Neural cell (in vitro differentiated cells): ENCODE measurements around the gene KCNA10. TPM values are rescaled to one million over a fixed set of nuclear protein-coding genes. Genes with fewer than 3 reads are reported as not detected.

Experiments used
- H2AFZ ChIP-seq: fragments of 200-600, 300-800 bp; sonication (generic), shearing (Covaris generic); 2 replicates; pipeline ENCODE4 v1.6.0; 2014; ENCODE audit warnings: low read depth, mild to moderate bottlenecking, antibody characterized with exemption, low read length, moderate library complexity
- H3F3A ChIP-seq: fragments of 200-600 bp; shearing (Covaris generic); 2 replicates; pipeline ENCODE4 v1.6.1; 2016; ENCODE audit warnings: mild to moderate bottlenecking, moderate library complexity, mixed read lengths, antibody characterized with exemption, low read length; ENCODE audit not compliant: insufficient read depth, poor library complexity, severe bottlenecking
- H3K27ac ChIP-seq: fragments of 200-600, 300-800 bp; sonication (generic), shearing (Covaris generic); 2 replicates; pipeline ENCODE4 v1.5.1; 2014; ENCODE audit warnings: mild to moderate bottlenecking, low read length, moderate library complexity
- H3K27me3 ChIP-seq: fragments of 300-800, 200-600 bp; sonication (generic), shearing (Covaris generic); 2 replicates; pipeline ENCODE4 v1.6.0; 2014; ENCODE audit warnings: mild to moderate bottlenecking, low read depth, low read length, moderate library complexity; ENCODE audit not compliant: insufficient read depth
- H3K36me3 ChIP-seq: fragments of 300-800, 200-600 bp; sonication (generic), shearing (Covaris generic); 2 replicates; pipeline ENCODE4 v1.5.1; 2014; ENCODE audit warnings: mild to moderate bottlenecking, antibody characterized with exemption, low read length, moderate library complexity; ENCODE audit not compliant: insufficient read depth
- H3K4me2 ChIP-seq: fragments of 300-800, 200-600 bp; sonication (generic), shearing (Covaris generic); 2 replicates; pipeline ENCODE4 v1.6.0; 2014; ENCODE audit warnings: mild to moderate bottlenecking, low read length
- H3K4me3 ChIP-seq: fragments of 300-800, 200-600 bp; sonication (generic), shearing (Covaris generic); 2 replicates; pipeline ENCODE4 v1.5.1; 2014; ENCODE audit warnings: mild to moderate bottlenecking, low read length, moderate library complexity
- H3K79me2 ChIP-seq: fragments of 200-600 bp; shearing (Covaris generic); replicated peaks from 2 replicates; pipeline ENCODE4 v1.6.0; 2014; ENCODE audit warnings: mild to moderate bottlenecking, low read length, moderate library complexity; ENCODE audit not compliant: insufficient read depth
- H3K9ac ChIP-seq: fragments of 300-800, 200-600 bp; sonication (generic), shearing (Covaris generic); 2 replicates; pipeline ENCODE4 v1.6.1; 2016; ENCODE audit warnings: mild to moderate bottlenecking, low read length, mixed read lengths
- H3K9me2 ChIP-seq: fragments of 200-600 bp; shearing (Covaris generic); 2 replicates; pipeline ENCODE4 v1.6.1; 2016; ENCODE audit warnings: mild to moderate bottlenecking, low read length, mixed read lengths; ENCODE audit not compliant: insufficient read depth
- H3K9me3 ChIP-seq: fragments of 200-600, 300-800 bp; sonication (generic), shearing (Covaris generic); 2 replicates; pipeline ENCODE4 v1.6.1; 2016; ENCODE audit warnings: mild to moderate bottlenecking, mixed run types, low read length, moderate library complexity, mixed read lengths
- H4K20me1 ChIP-seq: fragments of 200-600 bp; shearing (Covaris generic); 2 replicates; pipeline ENCODE4 v1.6.1; 2016; ENCODE audit warnings: mild to moderate bottlenecking, mixed run types; ENCODE audit not compliant: insufficient read depth
- EP300 ChIP-seq: fragments of 450-650 bp; conservative IDR thresholded peaks from 2 replicates; pipeline ENCODE4 v1.6.1; 2014; ENCODE audit warnings: antibody characterized with exemption, mild to moderate bottlenecking, moderate library complexity; ENCODE audit not compliant: poor library complexity, severe bottlenecking
- EZH2 ChIP-seq: fragments of 200-600, 300-800 bp; shearing (Covaris generic), sonication (generic); IDR thresholded peaks from 2 replicates; pipeline ENCODE4 v1.6.1; 2014; ENCODE audit warnings: antibody characterized with exemption, low read length, borderline replicate concordance, mild to moderate bottlenecking; ENCODE audit not compliant: insufficient read depth, poor library complexity, severe bottlenecking
- MXI1 ChIP-seq: fragments of 450-650 bp; conservative IDR thresholded peaks from 2 replicates; pipeline ENCODE4 v1.6.1; 2014; ENCODE audit warnings: antibody characterized with exemption, mild to moderate bottlenecking; ENCODE audit not compliant: poor library complexity, severe bottlenecking
- POLR2AphosphoS5 ChIP-seq: IDR thresholded peaks from 2 replicates; pipeline ENCODE4 v1.6.1; 2012
- RAD21 ChIP-seq: fragments of 450-650 bp; conservative IDR thresholded peaks from 2 replicates; pipeline ENCODE4 v1.6.1; 2014; ENCODE audit warnings: antibody characterized with exemption, mild to moderate bottlenecking, moderate library complexity
- SMC3 ChIP-seq: fragments of 450-650 bp; conservative IDR thresholded peaks from 2 replicates; pipeline ENCODE4 v1.6.1; 2014; ENCODE audit warnings: antibody characterized with exemption, mild to moderate bottlenecking, moderate library complexity; ENCODE audit not compliant: poor library complexity
- TAF1 ChIP-seq: IDR thresholded peaks from 2 replicates; pipeline ENCODE4 v1.6.1; 2012; ENCODE audit warnings: low read depth
- polyA plus RNA-seq: library from polyadenylated mRNA; depleted of rRNA; stranded (reverse); fragments of >200 nt; gene quantifications from 2 replicates; pipeline ENCODE4 v1.2.3, GENCODE V29; 2014
- TF ChIP-seq, protein P1 (sequence below): IDR thresholded peaks from 2 replicates; pipeline ENCODE4 v1.6.1; 2012; ENCODE audit warnings: borderline replicate concordance
- TF ChIP-seq, protein P2 (sequence below): fragments of 450-650 bp; IDR thresholded peaks from 2 replicates; pipeline ENCODE4 v1.5.1; 2014; ENCODE audit warnings: antibody characterized with exemption, mild to moderate bottlenecking, moderate library complexity; ENCODE audit not compliant: poor library complexity, severe bottlenecking

Gene KCNA10
- polyA plus RNA-seq, 1 donor from 2014 or later, result not detected

DNA sequence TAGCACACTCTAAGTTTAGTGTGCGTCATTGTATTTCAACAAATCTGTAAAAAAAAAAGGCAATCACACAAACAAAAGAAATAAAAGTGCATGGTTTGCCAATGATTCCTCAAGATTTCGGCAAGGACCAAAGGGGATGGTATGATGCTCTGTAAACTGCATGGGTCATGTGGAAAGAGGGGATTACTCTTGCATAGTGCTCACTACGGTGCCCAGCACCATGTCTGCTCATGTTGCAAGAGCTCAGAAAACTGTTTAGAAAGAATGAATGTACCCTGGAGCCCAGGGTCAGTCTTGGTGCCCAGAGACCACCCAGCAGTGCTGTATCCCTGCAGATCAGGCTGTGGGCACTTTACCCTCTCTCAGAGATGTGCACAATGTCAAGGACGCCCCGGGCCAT, 3.6 kb upstream of the KCNA10 start:
- TF ChIP-seq EP300, result no peak
- TF ChIP-seq TAF1, result no peak
- TF ChIP-seq RAD21, result no peak
- no peak for TF ChIP-seq MXI1
- TF ChIP-seq EZH2, result no peak
- TF ChIP-seq SMC3, result no peak
- TF ChIP-seq, protein P1, sequence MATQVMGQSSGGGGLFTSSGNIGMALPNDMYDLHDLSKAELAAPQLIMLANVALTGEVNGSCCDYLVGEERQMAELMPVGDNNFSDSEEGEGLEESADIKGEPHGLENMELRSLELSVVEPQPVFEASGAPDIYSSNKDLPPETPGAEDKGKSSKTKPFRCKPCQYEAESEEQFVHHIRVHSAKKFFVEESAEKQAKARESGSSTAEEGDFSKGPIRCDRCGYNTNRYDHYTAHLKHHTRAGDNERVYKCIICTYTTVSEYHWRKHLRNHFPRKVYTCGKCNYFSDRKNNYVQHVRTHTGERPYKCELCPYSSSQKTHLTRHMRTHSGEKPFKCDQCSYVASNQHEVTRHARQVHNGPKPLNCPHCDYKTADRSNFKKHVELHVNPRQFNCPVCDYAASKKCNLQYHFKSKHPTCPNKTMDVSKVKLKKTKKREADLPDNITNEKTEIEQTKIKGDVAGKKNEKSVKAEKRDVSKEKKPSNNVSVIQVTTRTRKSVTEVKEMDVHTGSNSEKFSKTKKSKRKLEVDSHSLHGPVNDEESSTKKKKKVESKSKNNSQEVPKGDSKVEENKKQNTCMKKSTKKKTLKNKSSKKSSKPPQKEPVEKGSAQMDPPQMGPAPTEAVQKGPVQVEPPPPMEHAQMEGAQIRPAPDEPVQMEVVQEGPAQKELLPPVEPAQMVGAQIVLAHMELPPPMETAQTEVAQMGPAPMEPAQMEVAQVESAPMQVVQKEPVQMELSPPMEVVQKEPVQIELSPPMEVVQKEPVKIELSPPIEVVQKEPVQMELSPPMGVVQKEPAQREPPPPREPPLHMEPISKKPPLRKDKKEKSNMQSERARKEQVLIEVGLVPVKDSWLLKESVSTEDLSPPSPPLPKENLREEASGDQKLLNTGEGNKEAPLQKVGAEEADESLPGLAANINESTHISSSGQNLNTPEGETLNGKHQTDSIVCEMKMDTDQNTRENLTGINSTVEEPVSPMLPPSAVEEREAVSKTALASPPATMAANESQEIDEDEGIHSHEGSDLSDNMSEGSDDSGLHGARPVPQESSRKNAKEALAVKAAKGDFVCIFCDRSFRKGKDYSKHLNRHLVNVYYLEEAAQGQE, result no peak
- TF ChIP-seq POLR2AphosphoS5, result no peak
- TF ChIP-seq, protein P2, sequence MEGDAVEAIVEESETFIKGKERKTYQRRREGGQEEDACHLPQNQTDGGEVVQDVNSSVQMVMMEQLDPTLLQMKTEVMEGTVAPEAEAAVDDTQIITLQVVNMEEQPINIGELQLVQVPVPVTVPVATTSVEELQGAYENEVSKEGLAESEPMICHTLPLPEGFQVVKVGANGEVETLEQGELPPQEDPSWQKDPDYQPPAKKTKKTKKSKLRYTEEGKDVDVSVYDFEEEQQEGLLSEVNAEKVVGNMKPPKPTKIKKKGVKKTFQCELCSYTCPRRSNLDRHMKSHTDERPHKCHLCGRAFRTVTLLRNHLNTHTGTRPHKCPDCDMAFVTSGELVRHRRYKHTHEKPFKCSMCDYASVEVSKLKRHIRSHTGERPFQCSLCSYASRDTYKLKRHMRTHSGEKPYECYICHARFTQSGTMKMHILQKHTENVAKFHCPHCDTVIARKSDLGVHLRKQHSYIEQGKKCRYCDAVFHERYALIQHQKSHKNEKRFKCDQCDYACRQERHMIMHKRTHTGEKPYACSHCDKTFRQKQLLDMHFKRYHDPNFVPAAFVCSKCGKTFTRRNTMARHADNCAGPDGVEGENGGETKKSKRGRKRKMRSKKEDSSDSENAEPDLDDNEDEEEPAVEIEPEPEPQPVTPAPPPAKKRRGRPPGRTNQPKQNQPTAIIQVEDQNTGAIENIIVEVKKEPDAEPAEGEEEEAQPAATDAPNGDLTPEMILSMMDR, result no peak
- no peak overlapping the region for H3K4me2 ChIP-seq
- no peaks in the 10 kb centered on the region for H3K9me3 ChIP-seq
- no peak overlapping the region for H3K27ac ChIP-seq
- H2AFZ ChIP-seq, result no peak overlapping the region
- no peak overlapping the region for H3K4me3 ChIP-seq
- H4K20me1 ChIP-seq, result no peaks in the 10 kb centered on the region
- peaks cover 18% of the 10 kb centered on the region for H3K27me3 ChIP-seq
- no peaks in the 10 kb centered on the region for H3F3A ChIP-seq
- H3K79me2 ChIP-seq, result no peaks in the 10 kb centered on the region
- no peaks in the 10 kb centered on the region for H3K9me2 ChIP-seq
- no peaks in the 10 kb centered on the region for H3K36me3 ChIP-seq
- no peak overlapping the region for H3K9ac ChIP-seq

DNA sequence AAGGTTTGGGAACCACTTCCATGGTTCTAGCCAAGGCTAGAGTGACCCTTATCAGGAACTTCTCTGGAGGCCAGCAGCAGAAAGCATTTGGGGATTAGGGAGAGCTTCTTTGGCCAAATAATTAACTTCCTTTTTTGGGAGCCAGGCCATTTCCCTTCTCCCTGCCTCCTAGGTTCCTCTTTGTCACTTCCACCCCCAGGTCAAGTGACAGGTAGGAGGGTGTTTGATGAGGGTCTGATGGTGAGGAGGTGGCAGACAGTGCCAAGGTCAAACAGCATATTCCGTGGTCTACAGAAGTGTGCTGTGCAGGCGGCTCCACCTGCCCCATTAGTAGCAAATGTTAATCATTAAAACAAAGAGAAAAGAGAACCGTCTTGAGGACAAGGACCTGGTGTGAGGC, 1.9 kb upstream of the KCNA10 start:
- Histone ChIP-seq H3F3A (no peaks in the 10 kb centered on the region), H3K9me3 (no peaks in the 10 kb centered on the region), H3K9ac (no peak overlapping the region), H3K36me3 (no peaks in the 10 kb centered on the region), H3K4me2 (no peak overlapping the region), H3K27ac (no peak overlapping the region), H3K4me3 (no peak overlapping the region), H3K79me2 (no peaks in the 10 kb centered on the region), H4K20me1 (no peaks in the 10 kb centered on the region), H3K27me3 (peaks cover 18% of the 10 kb centered on the region), H3K9me2 (no peaks in the 10 kb centered on the region), H2AFZ (no peak overlapping the region)
- TF ChIP-seq SMC3 (no peak), POLR2AphosphoS5 (no peak), MXI1 (no peak), EZH2 (no peak), TAF1 (no peak), EP300 (no peak), RAD21 (no peak)
- TF ChIP-seq, protein P2, result no peak
- TF ChIP-seq, protein P1, result no peak
